HL-60 (cell line): ENCODE results near the gene DNAJB1.
A peak's percentile ranks its signal among the peaks of the same experiment; 100 is the strongest.

Experiments used
- DNase-seq, 2 experiments: peaks; one replicate each; pipeline ENCODE4 v3.0.0-alpha.2; 2010 to 2020; ENCODE audit warnings: low read depth in 1 of 2, low spot score in 1 of 2
- H3K27ac ChIP-seq: fragments of 250-450 bp; sonication (Bioruptor Pico); replicated peaks from 2 replicates; pipeline ENCODE4 v1.5.1; 2020; ENCODE audit warnings: mild to moderate bottlenecking, moderate library complexity
- H3K27me3 ChIP-seq: fragments of 250-450 bp; sonication (Bioruptor Pico); 2 replicates; pipeline ENCODE4 v1.5.1; 2021; ENCODE audit warnings: mild to moderate bottlenecking, moderate library complexity; ENCODE audit not compliant: insufficient read depth, poor library complexity, severe bottlenecking
- H3K4me3 ChIP-seq: replicated peaks from 2 replicates; pipeline ENCODE4 v1.5.1; 2011; ENCODE audit warnings: mild to moderate bottlenecking, control low read depth, low read length; ENCODE audit not compliant: insufficient read depth
- CTCF ChIP-seq: IDR thresholded peaks from one replicate; pipeline ENCODE4 v1.5.1; 2011; ENCODE audit warnings: low read length, control low read depth, inconsistent platforms; ENCODE audit not compliant: insufficient read depth
- GABPA ChIP-seq: IDR thresholded peaks from 2 replicates; pipeline ENCODE4 v1.6.1; 2012; ENCODE audit warnings: low read depth
- POLR2AphosphoS5 ChIP-seq: IDR thresholded peaks from 2 replicates; pipeline ENCODE4 v1.6.1; 2012; ENCODE audit warnings: low read depth
- REST ChIP-seq: IDR thresholded peaks from 2 replicates; pipeline ENCODE4 v1.6.1; 2012; ENCODE audit warnings: low read depth; ENCODE audit not compliant: insufficient replicate concordance
- SPI1 ChIP-seq: IDR thresholded peaks from 2 replicates; pipeline ENCODE4 v1.6.1; 2012; ENCODE audit warnings: low read depth, mild to moderate bottlenecking, borderline replicate concordance
- long read RNA-seq: library from polyadenylated mRNA; unstranded; transcript quantifications from one replicate; pipeline ENCODE4 v2.0.0, GENCODE V29; 2020

The DNAJB1 gene
- long read RNA-seq, transcript DNAJB1-201 (3 exons, 2,264 nt) = major isoform, 253 of 269 reads
- long read RNA-seq, partial matches to known transcripts = 5 of 269 reads
- long read RNA-seq, other reads (novel, unspliced or antisense) = 11 of 269 reads

GRCh38 chr19:14517840-14518505 lies at the start of gene DNAJB1:
TSS of gene DNAJB1 (minus strand) at chr19:14518397. CDS start at chr19:14518349, 48 bp downstream.
- Histone ChIP-seq H3K4me3 (peak within 1 kb of the TSS; percentile 78), H3K27ac (peak within 1 kb of the TSS; percentile 95), H3K27me3 (no peaks in the 10 kb centered on the region)
- peak in 1 of 2 experiments; percentile 63 for DNase-seq
- TF ChIP-seq POLR2AphosphoS5 = peak; percentile 82; the same call in 1 of the 2 replicates
- TF ChIP-seq CTCF = no peak
- TF ChIP-seq REST = peak; percentile 30
- no peak for TF ChIP-seq GABPA
- no peak for TF ChIP-seq SPI1

GRCh38 chr19:14567079-14567478 lies 48.9 kb upstream of the DNAJB1 start:
- Histone ChIP-seq H3K27ac (no peak overlapping the region), H3K27me3 (no peaks in the 10 kb centered on the region), H3K4me3 (no peak overlapping the region)
- no peak for DNase-seq
- TF ChIP-seq SPI1 (no peak), POLR2AphosphoS5 (no peak), REST (no peak), GABPA (no peak), CTCF (no peak)

- no peaks in the 10 kb centered on the region for H3K27me3 ChIP-seq
- TF ChIP-seq POLR2AphosphoS5 (no peak), REST (no peak), SPI1 (no peak), CTCF (no peak), GABPA (no peak)
- DNase-seq = no peak
- no peak overlapping the region for H3K4me3 ChIP-seq
- no peak overlapping the region for H3K27ac ChIP-seq
Measured at GRCh38 chr19:14566712-14567077, 48.5 kb upstream of the DNAJB1 start.
